K562 (cell line): ENCODE measurements around the gene OSCAR. TPM values are rescaled to one million over a fixed set of nuclear protein-coding genes. Genes with fewer than 3 reads are reported as not detected.

Experiments used
- ARID3A ChIP-seq: IDR thresholded peaks from 2 replicates; pipeline ENCODE4 v1.6.1; 2012; ENCODE audit warnings: low read depth, low read length, improper control_type of control experiment, borderline replicate concordance
- ATF1 ChIP-seq, 2 experiments: fragments of 450-650 bp in 1 of 2; IDR thresholded peaks; 2 replicates each; pipeline ENCODE4 v1.6.1; 2016; ENCODE audit warnings: missing compliant biosample characterization in 1 of 2, missing genetic modification characterization in 1 of 2
- ATF3 ChIP-seq, 2 experiments: fragments of 450-650 bp in 1 of 2; sonication (generic) in 1 of 2; formaldehyde crosslinking in 1 of 2; IDR thresholded peaks in 1 of 2; conservative IDR thresholded peaks in 1 of 2; 2 replicates each; pipeline versions ENCODE4 v1.6.1 to v1.8.1; 2016 to 2023; ENCODE audit warnings: mild to moderate bottlenecking in 2 of 2, moderate library complexity in 2 of 2, inconsistent platforms in 1 of 2, missing genetic modification reagents in 1 of 2
- BRD9 ChIP-seq: fragments of 450-650 bp; IDR thresholded peaks from 2 replicates; pipeline ENCODE4 v1.6.1; 2018; ENCODE audit warnings: low read depth; ENCODE audit not compliant: partially characterized antibody
- ELF2 ChIP-seq: fragments of 250-450 bp; sonication (Bioruptor Pico); IDR thresholded peaks from 2 replicates; pipeline ENCODE4 v1.5.0; 2021; ENCODE audit warnings: mild to moderate bottlenecking
- ESRRA ChIP-seq: fragments of 450-650 bp; IDR thresholded peaks from 2 replicates; pipeline ENCODE4 v1.6.1; 2014; ENCODE audit warnings: low read depth, mild to moderate bottlenecking, moderate library complexity, borderline replicate concordance
- NFE2 ChIP-seq: IDR thresholded peaks from 2 replicates; pipeline ENCODE4 v1.6.1; 2014; ENCODE audit warnings: antibody characterized with exemption, low read depth
- PRMT5 ChIP-seq: sonication (generic); formaldehyde crosslinking; IDR thresholded peaks from 2 replicates; pipeline ENCODE4 v1.5.0; 2020; ENCODE audit warnings: missing genetic modification reagents
- RBM22 ChIP-seq: fragments of 200-400 bp; formaldehyde crosslinking; IDR thresholded peaks from 2 replicates; pipeline ENCODE4 v1.6.1; 2018; ENCODE audit warnings: low read length, low read depth; ENCODE audit not compliant: poor library complexity, severe bottlenecking
- RNF2 ChIP-seq: sonication (generic); IDR thresholded peaks from 2 replicates; pipeline ENCODE4 v1.6.1; 2016
- SPI1 ChIP-seq: IDR thresholded peaks from 2 replicates; pipeline ENCODE4 v1.6.1; 2011; ENCODE audit warnings: low read depth, low read length, control low read depth, borderline replicate concordance
- TCF7L2 ChIP-seq: fragments of 150-350 bp; IDR thresholded peaks from 2 replicates; pipeline ENCODE4 v1.6.1; 2016; ENCODE audit warnings: low read depth, mild to moderate bottlenecking, low read length, moderate library complexity
- TOE1 ChIP-seq, 2 experiments: fragments of 450-650 bp in 1 of 2; sonication (generic) in 1 of 2; formaldehyde crosslinking in 1 of 2; IDR thresholded peaks; 2 replicates each; pipeline versions ENCODE4 v1.7.1 to v1.8.0; 2016 to 2022; ENCODE audit warnings: borderline replicate concordance in 2 of 2, mild to moderate bottlenecking in 2 of 2, antibody characterized with exemption in 1 of 2, inconsistent platforms in 1 of 2, low read depth in 1 of 2, missing genetic modification reagents in 1 of 2, moderate library complexity in 1 of 2
- XRCC5 ChIP-seq: fragments of 200-400 bp; formaldehyde crosslinking; IDR thresholded peaks from 2 replicates; pipeline ENCODE4 v1.6.1; 2017; ENCODE audit warnings: low read depth, mild to moderate bottlenecking, low read length
- ZBTB11 ChIP-seq, 3 experiments: fragments of 200-800 bp in 1 of 3; fragments of 250-450 bp in 1 of 3; fragments of 450-650 bp in 1 of 3; sonication (Bioruptor Pico) in 1 of 3; sonication (Bioruptor generic) in 1 of 3; formaldehyde crosslinking in 1 of 3; IDR thresholded peaks; 2 replicates each; pipeline versions ENCODE4 v1.6.1 to v1.8.0; 2016 to 2022; ENCODE audit warnings: mild to moderate bottlenecking in 2 of 3, missing genetic modification characterization in 2 of 3, missing compliant biosample characterization in 1 of 3, moderate library complexity in 1 of 3
- ZNF12 ChIP-seq: sonication (generic); formaldehyde crosslinking; IDR thresholded peaks from 2 replicates; pipeline ENCODE4 v1.4.0; 2020; ENCODE audit warnings: mild to moderate bottlenecking, missing genetic modification reagents
- ZNF511 ChIP-seq: sonication (generic); formaldehyde crosslinking; IDR thresholded peaks from 2 replicates; pipeline ENCODE4 v1.8.0; 2022; ENCODE audit warnings: mild to moderate bottlenecking, missing genetic modification reagents
- polyA plus RNA-seq, 8 experiments: library from polyadenylated mRNA; depleted of rRNA in 4 of 8; stranded (reverse) in 5 of 8; unstranded in 3 of 8; fragments of >200 nt; fragmentation: Nextera tagmentation in 2 of 8; fragmentation: Illumina TruSeq in 1 of 8; extraction: Ambion mirVana in 2 of 8; extraction: Trizol in 1 of 8; gene quantifications; 2 replicates each; pipeline versions ENCODE4 v1.2.1 to v1.2.3, GENCODE V29; 2011 to 2014; ENCODE audit warnings: inconsistent platforms in 1 of 8, missing spikeins in 1 of 8
- total RNA-seq, 7 experiments: library from RNA; depleted of rRNA in 6 of 7; stranded (reverse); fragments of >200 nt in 6 of 7; fragmentation: Illumina TruSeq in 2 of 7; extraction: Trizol in 2 of 7; gene quantifications; 2 replicates each; pipeline versions ENCODE4 v1.2.1 to v1.2.3, GENCODE V29; 2011 to 2021; ENCODE audit warnings: low replicate concordance in 1 of 7

The OSCAR gene
- total and polyA plus RNA-seq, 9 of the 15 experiments (the other 6 are each of a cell fraction or from before 2014, with no cell fraction given), result 0.09 to 0.62 (median 0.13) TPM; not detected in 5

GRCh38 chr19:54115109-54116063 lies 14.8 kb upstream of the OSCAR start, which contains the start of the genes PRPF31 and TFPT (continued):
- peak; percentile 89 for TF ChIP-seq ZNF511 (CRISPR knock-in tag)
- TF ChIP-seq ARID3A, result peak; percentile 41; the same call in 1 of the 2 replicates
- no peak for TF ChIP-seq RBM22
- TF ChIP-seq NFE2, result no peak; the same call in 1 of the 2 replicates
- TF ChIP-seq TOE1 (IDR thresholded peaks at IDR 0.05; ENCODE audit: borderline replicate concordance), result peak; percentile 57
- TF ChIP-seq TOE1 (CRISPR knock-in tag; IDR thresholded peaks at IDR 0.05; ENCODE audit: borderline replicate concordance, low read depth), result no peak
- TF ChIP-seq TCF7L2, result no peak
- TF ChIP-seq ELF2 (CRISPR knock-in tag), result peak; percentile 86
- peak; percentile 83 for TF ChIP-seq RNF2
- TF ChIP-seq ESRRA, result peak; percentile 79
- peak; percentile 100 for TF ChIP-seq ZNF12 (CRISPR knock-in tag)
- TF ChIP-seq BRD9, result peak; percentile 51
- TF ChIP-seq ATF3 (IDR thresholded peaks at IDR 0.05), result peak; percentile 27; the same call in 1 of the 2 replicates
- TF ChIP-seq ATF3 (CRISPR knock-in tag; conservative IDR thresholded peaks at IDR 0.05), result peak; percentile 84; the same call in 1 of the 2 replicates
- TF ChIP-seq SPI1, result no peak
- peak; percentile 83 for TF ChIP-seq XRCC5
- no peak for TF ChIP-seq PRMT5 (CRISPR knock-in tag)
- peak in 1 of 3 experiments; percentile 85; a peak in 2 of 6 replicates for TF ChIP-seq ZBTB11 (CRISPR knock-in tag; IDR thresholded peaks at IDR 0.05)
- peak; percentile 99 for TF ChIP-seq ATF1 (CRISPR knock-in tag; IDR thresholded peaks at IDR 0.05)
- TF ChIP-seq ATF1 (tag; IDR thresholded peaks at IDR 0.05), result peak; percentile 100
